Prostate gland (tissue), 2 donors: Measurements from ENCODE around the gene EPHA2.

Experiments
- POLR2A ChIP-seq: fragments of 450-650 bp; IDR thresholded peaks from one replicate; pipeline ENCODE4 v1.6.1; 2016; ENCODE audit warnings: antibody characterized with exemption, mild to moderate bottlenecking
- TF ChIP-seq, protein P1 (sequence below), 4 experiments: fragments of 200-600 bp in 2 of 4; fragments of 450-650 bp in 2 of 4; sonication (generic) in 2 of 4; IDR thresholded peaks; 1 replicate in 3 of 4; 2 replicates in 1 of 4; pipeline ENCODE4 v1.5.1; 2016 to 2019; ENCODE audit warnings: antibody characterized with exemption in 4 of 4, mild to moderate bottlenecking in 2 of 4, moderate library complexity in 2 of 4

- TF ChIP-seq, protein P1, sequence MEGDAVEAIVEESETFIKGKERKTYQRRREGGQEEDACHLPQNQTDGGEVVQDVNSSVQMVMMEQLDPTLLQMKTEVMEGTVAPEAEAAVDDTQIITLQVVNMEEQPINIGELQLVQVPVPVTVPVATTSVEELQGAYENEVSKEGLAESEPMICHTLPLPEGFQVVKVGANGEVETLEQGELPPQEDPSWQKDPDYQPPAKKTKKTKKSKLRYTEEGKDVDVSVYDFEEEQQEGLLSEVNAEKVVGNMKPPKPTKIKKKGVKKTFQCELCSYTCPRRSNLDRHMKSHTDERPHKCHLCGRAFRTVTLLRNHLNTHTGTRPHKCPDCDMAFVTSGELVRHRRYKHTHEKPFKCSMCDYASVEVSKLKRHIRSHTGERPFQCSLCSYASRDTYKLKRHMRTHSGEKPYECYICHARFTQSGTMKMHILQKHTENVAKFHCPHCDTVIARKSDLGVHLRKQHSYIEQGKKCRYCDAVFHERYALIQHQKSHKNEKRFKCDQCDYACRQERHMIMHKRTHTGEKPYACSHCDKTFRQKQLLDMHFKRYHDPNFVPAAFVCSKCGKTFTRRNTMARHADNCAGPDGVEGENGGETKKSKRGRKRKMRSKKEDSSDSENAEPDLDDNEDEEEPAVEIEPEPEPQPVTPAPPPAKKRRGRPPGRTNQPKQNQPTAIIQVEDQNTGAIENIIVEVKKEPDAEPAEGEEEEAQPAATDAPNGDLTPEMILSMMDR (IDR thresholded peaks at IDR 0.05): no peak
- no peak for TF ChIP-seq POLR2A
These were observed 61.3 kb downstream of the EPHA2 start for GRCh38 chr1:16094453-16095158.
